ENCODE data around the gene SCUBE3.

The SCUBE3 gene

GRCh38 chr6:35229304-35229703 is 15.5 kb downstream of the SCUBE3 start:
- no peak for DNase-seq (ENCODE audit: low spot score)
- no peak for TF ChIP-seq CTCF (IDR thresholded peaks at IDR 0.05; ENCODE audit: extremely low read depth, insufficient read depth, missing control alignments)
- in situ Hi-C loops (cut with MboI; ENCODE audit: low pct_unique_long_range_greater_than_20kb, low sequenced_read_pairs, unreplicated experiment): no loop called here

GRCh38 chr6:35230498-35230897 is 16.7 kb downstream of the SCUBE3 start:
- DNase-seq (ENCODE audit: low spot score): no peak
- no peak for TF ChIP-seq CTCF (IDR thresholded peaks at IDR 0.05; ENCODE audit: extremely low read depth, insufficient read depth, missing control alignments)
- in situ Hi-C loops (cut with MboI; ENCODE audit: low pct_unique_long_range_greater_than_20kb, low sequenced_read_pairs, unreplicated experiment): no loop called here

DNA sequence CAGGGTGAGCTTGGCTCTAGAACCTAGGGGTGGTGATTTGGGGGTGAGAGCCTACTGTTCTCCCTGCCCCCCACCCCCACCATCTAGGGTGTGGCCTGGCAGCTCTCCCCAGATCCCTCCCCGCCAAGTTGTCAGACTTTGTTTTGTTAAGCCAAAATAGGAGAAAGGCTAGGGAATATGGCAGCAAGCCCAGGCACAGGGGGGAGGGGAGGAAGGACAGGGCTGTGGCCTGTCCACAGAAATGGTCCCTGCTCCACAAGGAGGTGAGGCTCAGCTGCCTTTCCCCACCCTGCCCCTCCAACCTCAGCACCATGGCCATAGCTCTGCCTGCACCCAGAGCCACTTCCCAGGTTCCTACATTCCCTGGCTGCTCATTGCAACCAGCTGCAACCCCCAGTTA is 17.2 kb downstream of the SCUBE3 start:
- TF ChIP-seq CTCF (IDR thresholded peaks at IDR 0.05; ENCODE audit: extremely low read depth, insufficient read depth, missing control alignments): no peak
- DNase-seq (ENCODE audit: low spot score): no peak
- in situ Hi-C loops (cut with MboI; ENCODE audit: low pct_unique_long_range_greater_than_20kb, low sequenced_read_pairs, unreplicated experiment): no loop called here

- in situ Hi-C loops (cut with MboI; ENCODE audit: low pct_unique_long_range_greater_than_20kb, low sequenced_read_pairs, unreplicated experiment): no loop called here
- no peak for TF ChIP-seq CTCF (IDR thresholded peaks at IDR 0.05; ENCODE audit: extremely low read depth, insufficient read depth, missing control alignments)
- no peak for DNase-seq (ENCODE audit: low spot score)
These were observed 17.8 kb downstream of the SCUBE3 start for GRCh38 chr6:35231563-35231962.

DNA sequence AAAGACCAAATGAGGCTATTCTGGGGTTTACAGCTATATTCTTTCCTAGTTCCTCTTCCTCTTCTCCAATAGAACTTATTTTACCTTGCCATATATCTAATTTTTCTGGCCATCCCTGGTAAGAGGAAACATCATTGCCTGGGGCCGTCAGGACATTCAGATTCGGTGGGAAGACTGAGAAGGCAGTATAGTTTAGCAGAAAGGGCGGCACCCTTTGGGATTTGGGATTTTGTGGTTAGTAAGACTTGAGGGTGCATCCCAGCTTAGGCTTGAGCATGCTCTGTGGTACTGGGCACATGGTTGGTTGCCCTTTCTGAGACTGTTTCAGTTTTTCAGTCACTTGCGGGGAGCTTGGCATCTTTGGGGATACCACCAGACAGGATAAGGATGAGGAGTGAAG is 21.1 kb downstream of the SCUBE3 start:
- DNase-seq (ENCODE audit: low spot score): no peak
- in situ Hi-C loops (cut with MboI; ENCODE audit: low pct_unique_long_range_greater_than_20kb, low sequenced_read_pairs, unreplicated experiment): no loop called here

GRCh38 chr6:35236223-35236622 is 22.5 kb downstream of the SCUBE3 start:
- in situ Hi-C loops (cut with MboI; ENCODE audit: low pct_unique_long_range_greater_than_20kb, low sequenced_read_pairs, unreplicated experiment): no loop called here
- DNase-seq (ENCODE audit: low spot score): no peak
- no peak for TF ChIP-seq CTCF (IDR thresholded peaks at IDR 0.05; ENCODE audit: extremely low read depth, insufficient read depth, missing control alignments)

More for the DNA sequence above, 21.1 kb downstream of the SCUBE3 start:
- no peak for TF ChIP-seq CTCF (IDR thresholded peaks at IDR 0.05; ENCODE audit: extremely low read depth, insufficient read depth, missing control alignments)

DNA sequence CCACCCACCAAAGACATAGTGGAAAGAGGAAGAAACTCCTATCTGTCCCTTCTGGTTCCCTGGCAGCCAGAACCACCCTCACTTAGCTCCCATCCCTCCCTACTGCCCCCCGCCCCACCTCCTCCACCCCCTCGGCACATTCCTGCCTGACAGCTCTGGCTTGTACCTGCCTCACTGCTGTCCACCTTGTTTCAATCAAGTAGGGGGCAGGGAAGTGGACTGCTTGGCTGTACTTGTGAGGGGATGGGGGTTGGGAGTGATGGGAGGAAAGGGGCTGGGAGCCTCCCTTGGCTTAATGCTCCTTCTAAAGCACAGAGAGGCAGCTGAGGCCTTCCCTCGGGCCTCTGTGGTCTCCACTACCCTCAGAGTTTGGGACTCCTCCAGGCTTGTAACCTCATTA is 23.7 kb downstream of the SCUBE3 start:
- TF ChIP-seq CTCF (IDR thresholded peaks at IDR 0.05; ENCODE audit: extremely low read depth, insufficient read depth, missing control alignments): no peak
- in situ Hi-C loops (cut with MboI; ENCODE audit: low pct_unique_long_range_greater_than_20kb, low sequenced_read_pairs, unreplicated experiment): no loop called here

More for the DNA sequence above, 23.7 kb downstream of the SCUBE3 start:
- no peak for DNase-seq (ENCODE audit: low spot score)
